CD4-positive, alpha-beta T cell treated with Interleukin-21 for 1 hour (primary cell): ENCODE measurements around the gene SNTG2.
"Not testable (repeated sequence)": the region's sequence is repeated elsewhere in the genome, so short reads cannot be mapped to it uniquely, and the experiment has no call there.

Experiments
- DNase-seq: peaks from one replicate; pipeline ENCODE4 v3.0.0-alpha.2; 2020

The SNTG2 gene

DNA sequence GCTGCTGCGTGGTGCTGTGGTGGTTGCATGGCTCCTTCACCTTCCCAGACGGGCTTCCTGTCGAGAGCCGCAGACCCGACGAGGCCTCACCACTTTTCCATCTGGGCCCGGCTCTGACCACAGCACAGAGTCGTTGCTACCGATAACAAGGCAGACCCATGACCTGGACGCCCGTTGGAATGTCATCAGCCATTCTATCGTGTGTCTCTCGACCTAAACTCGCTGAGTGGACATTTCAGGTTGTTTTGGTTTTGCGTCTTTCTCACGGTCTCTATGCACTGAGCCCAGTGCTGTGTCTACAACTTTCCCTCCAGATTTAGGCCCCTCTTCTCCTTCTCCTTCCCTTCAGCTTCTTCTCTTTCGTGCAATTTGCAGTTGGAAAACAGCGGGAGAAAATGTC, 257.9 kb downstream of the SNTG2 start:
- no peak for DNase-seq

DNA sequence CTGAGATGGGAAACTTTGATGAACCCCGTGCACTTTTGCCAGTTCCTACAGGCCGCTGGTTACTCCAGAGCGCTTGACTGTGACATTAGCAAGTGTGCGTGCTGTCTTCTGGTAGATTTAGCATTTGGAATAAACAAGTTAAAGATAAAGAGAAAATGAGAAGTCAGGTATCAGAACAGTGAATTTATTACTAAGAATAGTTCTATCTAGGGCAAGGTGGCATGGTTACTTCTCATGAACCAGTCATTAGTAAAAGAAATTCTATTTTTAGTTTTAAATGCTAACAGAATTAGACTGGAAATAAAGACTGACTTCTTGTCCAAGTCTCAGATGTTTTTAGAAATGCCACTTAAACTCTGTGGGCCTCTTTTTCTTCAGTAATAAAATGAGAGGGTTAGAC, 258.6 kb downstream of the SNTG2 start:
- no peak for DNase-seq

GRCh38 chr2:1209761-1210160, 259.1 kb downstream of the SNTG2 start:
- DNase-seq, result no peak

GRCh38 chr2:1210352-1210751, 259.7 kb downstream of the SNTG2 start:
- no peak for DNase-seq

- DNase-seq, result no peak
Observed at GRCh38 chr2:1219901-1220573, 269.4 kb downstream of the SNTG2 start.

DNA sequence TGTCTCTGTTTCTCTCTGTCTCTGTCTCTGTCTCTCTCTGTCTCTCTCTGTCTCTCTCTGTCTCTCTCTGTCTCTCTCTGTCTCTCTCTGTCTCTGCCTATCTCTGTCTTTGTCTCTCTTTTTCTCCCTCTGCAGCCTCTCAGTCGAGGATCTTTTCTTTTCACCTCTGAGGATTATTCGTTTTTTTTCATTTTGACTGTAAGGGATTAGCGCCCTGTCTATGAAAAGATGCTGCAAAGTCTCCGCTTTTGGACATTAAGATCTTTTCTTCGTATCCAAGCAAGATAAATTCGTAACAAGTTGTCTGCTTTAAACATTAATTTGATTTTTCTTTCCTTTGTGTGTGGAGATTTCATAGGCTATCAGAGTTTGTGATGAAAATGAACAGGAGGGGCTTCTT, 271.4 kb downstream of the SNTG2 start:
- no peak for DNase-seq

DNA sequence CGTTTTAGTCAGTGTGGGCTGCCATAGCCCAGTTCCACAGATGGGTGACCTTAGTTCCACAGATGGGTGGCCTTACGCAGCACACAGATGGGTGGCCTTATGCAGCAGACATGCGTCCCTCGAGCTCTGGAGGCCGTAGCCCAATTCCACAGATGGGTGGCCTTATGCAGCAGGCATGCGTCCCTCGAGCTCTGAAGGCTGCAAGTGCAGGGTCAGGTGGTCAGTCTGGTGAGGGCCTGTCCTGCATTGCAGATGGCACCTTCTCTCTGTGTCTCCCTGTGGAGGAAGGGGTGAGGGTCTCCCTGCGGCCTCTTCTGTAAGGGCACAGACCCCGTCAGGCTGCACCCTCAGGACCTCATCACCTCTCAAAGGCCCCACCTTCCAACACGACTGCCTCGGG, 273.1 kb downstream of the SNTG2 start:
- DNase-seq, result no peak

- no peak for DNase-seq
Observed at GRCh38 chr2:1224901-1225300, 274.3 kb downstream of the SNTG2 start.

DNA sequence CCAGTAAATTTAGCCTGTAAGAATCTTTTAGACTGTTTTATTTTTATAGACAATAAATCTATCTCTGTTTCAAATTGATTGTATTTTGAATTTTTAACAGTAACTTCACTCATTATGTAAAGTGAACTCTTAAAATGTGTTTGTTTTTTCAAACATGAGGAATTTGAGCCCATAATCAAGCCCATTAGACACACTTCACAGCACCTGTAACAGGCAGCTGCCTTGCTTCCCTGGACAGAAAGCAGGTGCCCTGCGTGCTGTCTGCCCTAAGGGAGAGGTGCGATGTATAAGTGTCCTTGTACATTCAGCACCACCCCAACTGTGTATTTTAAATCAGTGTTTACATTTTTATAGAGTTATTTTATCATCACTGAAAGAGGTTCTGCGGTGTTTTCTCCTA, 276.1 kb downstream of the SNTG2 start:
- DNase-seq, result no peak

- DNase-seq, result no peak
Observed at GRCh38 chr2:1227274-1227900, 276.7 kb downstream of the SNTG2 start.

DNA sequence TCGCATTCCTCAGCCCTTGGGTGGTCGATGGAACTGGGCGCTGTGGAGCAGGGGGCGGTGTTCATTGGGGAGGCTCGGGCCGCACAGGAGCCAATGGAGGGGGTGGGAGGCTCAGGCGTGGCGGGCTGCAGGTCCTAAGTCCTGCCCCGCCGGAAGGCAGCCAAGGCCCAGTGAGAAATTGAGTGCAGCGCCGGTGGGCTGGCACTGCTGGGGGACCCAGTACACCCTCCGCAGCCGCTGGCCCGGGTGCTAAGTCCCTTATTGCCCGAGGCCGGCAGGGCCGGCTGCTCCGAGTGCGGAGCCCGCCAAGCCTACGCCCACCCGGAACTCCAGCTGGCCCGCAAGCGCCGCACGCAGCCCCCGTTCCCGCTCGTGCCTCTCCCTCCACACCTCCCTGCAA, 278.9 kb downstream of the SNTG2 start:
- DNase-seq, result not testable (repeated sequence)

- DNase-seq, result no peak
Observed at GRCh38 chr2:1230155-1230893, 279.7 kb downstream of the SNTG2 start.

- no peak for DNase-seq
Observed at GRCh38 chr2:1231466-1232063, 280.9 kb downstream of the SNTG2 start.

- DNase-seq, result no peak
Observed at GRCh38 chr2:1233281-1233680, 282.6 kb downstream of the SNTG2 start.

GRCh38 chr2:1234731-1235308, 284.2 kb downstream of the SNTG2 start:
- no peak for DNase-seq

- DNase-seq, result no peak
Observed at GRCh38 chr2:1235806-1236205, 285.2 kb downstream of the SNTG2 start.

- no peak for DNase-seq
Observed at GRCh38 chr2:1236606-1237005, 286.0 kb downstream of the SNTG2 start.

DNA sequence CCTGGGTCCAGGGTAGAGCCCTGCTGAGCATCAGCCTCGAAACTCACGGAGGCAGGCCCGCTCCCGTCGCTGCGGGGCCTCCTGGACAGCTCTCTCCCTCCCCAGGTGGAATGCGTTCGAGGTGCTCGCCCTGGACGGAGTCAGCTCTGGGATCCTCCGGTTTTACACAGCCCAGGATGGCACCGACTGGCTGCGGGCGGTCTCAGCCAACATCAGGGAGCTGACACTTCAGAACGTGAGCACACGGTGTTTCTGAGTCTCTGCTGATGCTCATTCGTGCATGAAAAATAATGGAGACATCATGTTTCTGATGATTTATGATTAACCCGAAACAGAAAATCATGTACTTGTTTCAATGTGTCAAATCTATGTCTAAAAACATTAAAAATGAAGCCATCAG, 287.1 kb downstream of the SNTG2 start:
- DNase-seq, result no peak

GRCh38 chr2:1238598-1239138, 288.0 kb downstream of the SNTG2 start:
- no peak for DNase-seq

DNA sequence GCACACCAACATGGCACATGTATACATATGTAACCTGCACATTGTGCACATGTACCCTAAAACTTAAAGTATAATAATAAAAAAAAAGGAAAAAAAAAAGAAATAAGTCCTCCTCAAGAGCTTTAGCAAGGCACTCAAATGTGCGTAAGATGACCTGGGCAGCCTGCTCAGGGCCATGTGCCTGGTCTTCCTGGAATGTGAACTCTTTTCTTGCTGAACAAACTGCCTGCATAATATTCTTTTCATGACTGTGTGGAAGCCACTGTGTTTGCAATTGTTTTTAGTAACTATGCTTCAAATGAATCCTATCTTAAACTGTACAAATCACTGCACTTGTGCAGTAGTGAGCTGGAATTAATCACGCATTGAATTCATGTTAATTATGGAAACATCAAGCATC, 294.5 kb downstream of the SNTG2 start:
- DNase-seq, result no peak

GRCh38 chr2:1246239-1246638, 295.6 kb downstream of the SNTG2 start:
- no peak for DNase-seq

DNA sequence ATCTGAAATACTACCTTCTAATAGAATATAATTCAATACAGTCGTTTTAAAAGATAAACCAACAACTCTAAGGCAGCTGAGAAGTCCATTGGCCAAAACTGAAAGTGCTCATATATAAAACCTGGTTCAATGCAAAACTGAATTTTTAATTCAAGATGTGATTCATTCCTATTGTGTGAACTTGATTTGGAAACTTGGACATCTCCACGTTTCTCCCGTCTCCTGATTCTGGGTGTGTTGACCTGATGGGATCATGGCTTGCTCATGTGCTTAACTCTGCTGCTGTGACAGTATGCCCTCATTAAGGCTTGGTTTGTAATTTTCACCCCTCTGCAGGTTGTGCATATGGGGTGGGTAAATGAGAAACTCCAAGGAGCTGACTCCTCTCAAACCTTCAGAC, 296.3 kb downstream of the SNTG2 start:
- no peak for DNase-seq

- no peak for DNase-seq
Observed at GRCh38 chr2:1248187-1248586, 297.5 kb downstream of the SNTG2 start.
